ENCODE data around the gene RGS12.

GRCh38 chr4:3254302-3255131, 38.3 kb upstream of the RGS12 start:
- TF ChIP-seq CTCF (IDR thresholded peaks at IDR 0.05) (no peak), POLR2A (IDR thresholded peaks at IDR 0.05) (no peak)
